Ramos (cell line): ENCODE data around the gene RNF113B.

ENCODE experiments used
- in situ Hi-C: fragments of 300-500 bp; cut with MboI; formaldehyde crosslinking; loops from one replicate; pipeline ENCODE4 v1.14.3; 2022; ENCODE audit warnings: low sequenced_read_pairs; ENCODE audit not compliant: unreplicated experiment

Gene RNF113B

DNA sequence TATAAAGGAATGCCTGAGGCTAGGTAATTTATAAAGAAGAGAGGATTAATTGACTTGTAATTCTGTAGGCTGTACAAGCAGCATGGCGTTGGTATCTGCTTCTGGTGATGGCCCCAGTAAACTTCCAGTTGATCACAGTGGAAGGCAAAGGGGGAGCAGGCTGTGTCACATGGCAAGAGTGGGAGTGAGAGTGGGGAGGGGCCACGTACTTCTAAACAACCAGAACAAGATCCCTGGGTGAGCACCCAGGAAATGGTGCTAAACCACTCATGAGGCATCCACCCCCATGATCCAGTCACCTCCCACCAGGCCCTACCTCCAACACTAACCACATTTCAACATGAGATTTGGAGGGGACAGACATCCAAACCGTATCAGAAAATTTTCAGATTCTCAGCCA, 3.0 kb upstream of the RNF113B start:
- in situ Hi-C loops = no loop called here

DNA sequence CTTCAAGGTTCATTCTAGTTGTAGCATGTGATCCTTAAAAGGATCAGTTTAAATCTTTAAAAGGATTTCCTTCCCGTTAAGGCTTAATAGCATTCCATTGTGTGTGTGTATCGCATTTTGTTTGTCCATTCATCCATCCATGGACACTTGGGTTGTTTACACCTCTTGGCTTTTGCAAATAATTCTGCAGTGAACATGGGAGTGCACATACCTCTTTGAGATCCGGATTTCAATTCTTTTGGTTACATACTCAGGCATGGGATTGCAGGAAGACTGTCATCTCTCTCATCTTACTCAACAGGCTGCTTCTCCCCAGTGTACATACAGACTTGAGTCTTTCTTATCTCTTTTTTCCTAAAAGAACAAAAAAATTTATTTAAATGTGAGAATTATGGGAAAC, 1.2 kb downstream of the RNF113B start:
- in situ Hi-C loops = no loop called here

DNA sequence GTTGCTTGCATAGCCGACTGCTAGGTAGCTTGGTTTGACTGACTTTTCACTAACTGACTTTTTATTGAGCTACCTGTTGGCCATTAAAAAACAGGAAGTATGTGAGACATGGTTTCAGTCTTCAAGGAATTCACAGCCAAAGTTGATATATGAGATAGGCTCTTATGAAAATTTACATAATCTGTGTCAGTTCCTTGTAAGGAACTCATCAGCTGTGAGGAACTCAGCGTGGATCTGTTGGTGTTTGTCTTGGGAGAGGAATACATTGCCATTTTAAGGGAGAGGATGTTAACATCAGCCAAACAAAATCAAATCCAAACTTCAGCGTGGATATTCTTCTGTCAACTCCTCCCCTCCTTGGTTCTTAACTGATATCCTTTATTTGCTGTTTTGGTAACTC, 2.0 kb downstream of the RNF113B start:
- in situ Hi-C loops = no loop called here

DNA sequence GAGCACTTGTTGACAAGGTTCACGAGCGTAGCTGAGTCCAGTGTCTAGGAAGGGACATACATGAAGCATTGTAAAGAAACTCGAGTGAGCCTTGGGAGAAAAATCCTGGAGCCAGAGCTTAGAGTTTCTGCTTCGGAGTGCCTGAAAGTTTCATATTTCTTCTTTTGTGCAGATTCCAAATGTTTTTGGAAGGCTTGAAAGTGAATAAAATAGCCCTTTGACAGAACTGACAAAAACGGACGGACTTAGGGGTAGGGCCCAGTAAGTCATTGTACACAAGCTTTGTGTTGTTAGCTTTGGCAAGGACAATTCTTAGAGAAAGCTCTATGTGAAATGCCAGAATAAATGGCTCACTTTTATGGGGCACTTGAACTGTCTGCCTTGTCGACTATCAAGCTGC, 2.8 kb downstream of the RNF113B start:
- in situ Hi-C loops = no loop called here

DNA sequence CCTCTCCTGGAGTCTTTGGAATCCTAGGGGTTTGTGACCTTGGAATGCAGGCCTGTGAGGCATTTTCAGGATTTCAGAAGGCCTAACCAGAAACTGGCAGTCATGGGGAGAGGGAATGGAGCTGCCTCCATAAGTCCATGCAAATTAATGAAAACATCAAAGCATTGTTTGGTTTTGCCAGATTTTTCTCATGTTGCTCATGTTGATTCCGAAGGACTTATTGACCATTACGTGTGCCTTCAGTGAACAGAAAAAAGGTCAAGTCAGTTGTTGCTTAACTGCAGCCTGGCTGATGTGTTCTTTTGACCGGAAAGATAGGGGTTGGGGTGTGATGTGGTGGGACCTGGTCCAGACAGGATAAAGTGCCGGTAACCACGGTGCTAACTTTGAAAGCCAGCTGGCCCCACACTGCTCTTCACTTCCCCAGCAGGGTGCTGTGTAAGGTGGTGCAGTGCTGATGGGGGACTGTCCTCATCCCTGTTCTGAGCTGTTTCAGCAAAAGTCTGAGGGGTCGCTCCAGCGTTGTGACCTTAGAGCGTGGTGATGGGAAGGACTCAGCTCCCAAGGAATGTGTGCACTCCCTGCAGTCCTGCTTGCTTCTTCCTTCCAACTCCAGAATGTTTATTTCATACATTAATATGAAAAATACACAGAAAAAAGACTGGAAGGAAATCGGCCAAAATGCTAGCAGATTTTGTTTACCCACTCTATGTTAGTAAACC, 3.5 kb downstream of the RNF113B start:
- in situ Hi-C loops = no loop called here

DNA sequence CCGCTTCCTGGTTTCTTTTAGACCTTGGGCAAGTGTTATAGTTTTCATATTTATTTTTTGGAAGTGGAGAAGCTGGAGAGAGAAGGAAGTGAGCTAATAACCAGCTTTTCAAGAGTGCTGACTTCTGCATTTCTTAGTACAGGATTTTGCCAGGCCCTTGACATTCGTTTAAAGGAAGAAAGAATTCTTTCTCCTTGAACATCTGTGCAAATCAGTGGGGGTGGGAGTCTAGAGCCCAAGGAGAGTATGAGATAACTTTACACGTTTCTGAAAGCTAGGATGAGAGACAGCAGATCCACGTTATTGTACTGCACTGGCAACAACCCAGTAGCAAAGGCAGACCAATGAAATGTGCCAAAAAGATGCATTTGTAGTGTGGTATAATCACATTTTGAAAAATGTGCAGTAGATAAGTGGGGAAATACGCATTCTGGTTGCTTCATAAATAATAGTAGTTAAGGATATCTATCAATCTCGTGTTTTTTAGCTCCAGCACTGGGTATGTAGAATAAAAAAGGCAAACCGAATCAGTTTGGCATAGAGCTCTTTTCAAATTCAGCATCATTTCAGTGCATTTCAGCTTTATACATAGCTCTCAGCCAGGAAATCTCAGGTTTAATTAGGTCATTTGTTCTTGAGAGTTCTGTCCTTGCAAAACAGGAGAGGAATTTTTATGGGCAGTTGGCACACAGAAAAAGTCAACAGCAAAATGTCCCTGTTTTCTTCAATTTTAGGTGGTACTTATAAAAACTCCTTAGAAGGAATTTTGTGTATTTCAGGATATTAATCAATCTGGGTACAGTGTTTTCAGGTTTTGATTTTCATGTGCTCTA, 4.3 kb downstream of the RNF113B start:
- in situ Hi-C loops = no loop called here

DNA sequence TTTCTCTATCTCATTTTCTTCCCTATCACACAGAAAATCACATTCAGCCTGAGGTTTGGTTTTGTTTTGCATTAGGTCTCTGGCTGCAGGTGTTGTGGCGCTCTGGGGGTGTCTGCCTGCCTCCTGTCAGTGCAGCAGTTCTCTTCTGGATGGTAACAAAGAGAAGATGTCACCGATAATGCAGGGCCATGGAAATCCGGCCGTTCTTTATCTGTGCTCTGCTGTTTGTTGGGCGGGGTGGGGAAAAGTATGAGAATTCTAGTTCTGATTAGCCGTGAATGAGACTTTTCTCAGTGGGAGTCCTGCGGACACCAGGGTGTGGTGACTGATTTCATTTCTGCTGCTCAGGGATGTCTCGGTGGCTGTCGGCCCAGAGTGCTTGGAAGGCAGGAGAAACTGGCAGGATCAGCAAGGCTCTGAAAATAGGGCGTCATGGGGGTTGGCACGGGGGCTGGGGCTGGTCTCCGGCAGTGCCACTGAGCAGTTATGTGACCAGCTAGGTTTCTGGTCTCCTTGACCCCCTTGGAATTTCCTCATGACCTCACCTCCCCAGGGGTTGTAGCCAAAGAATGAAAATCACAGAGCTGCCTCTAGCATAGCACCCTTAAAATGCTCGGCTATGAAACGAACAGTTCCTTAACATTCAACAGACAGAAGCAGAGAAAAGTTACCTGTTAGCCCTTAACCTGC, 5.0 kb downstream of the RNF113B start:
- in situ Hi-C loops = no loop called here

DNA sequence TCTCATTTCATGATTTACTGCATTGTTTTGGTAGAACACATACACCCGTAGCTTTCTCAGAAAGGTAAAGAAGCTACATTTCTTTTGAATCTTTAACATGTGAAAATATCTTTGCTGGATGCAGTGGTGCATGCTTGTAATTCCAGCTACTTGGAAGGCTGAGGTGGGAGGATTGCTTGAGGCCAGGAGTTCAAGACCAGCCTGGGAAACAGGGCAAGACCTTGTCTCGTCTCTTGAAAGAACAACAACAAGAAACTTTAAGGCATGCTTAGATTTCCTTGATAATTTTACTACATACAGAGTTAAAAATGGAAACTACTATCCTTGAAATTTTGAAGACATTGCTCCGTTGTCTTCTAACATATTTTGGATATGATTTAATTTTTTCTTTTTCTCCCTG, 7.7 kb downstream of the RNF113B start:
- in situ Hi-C loops = no loop called here

DNA sequence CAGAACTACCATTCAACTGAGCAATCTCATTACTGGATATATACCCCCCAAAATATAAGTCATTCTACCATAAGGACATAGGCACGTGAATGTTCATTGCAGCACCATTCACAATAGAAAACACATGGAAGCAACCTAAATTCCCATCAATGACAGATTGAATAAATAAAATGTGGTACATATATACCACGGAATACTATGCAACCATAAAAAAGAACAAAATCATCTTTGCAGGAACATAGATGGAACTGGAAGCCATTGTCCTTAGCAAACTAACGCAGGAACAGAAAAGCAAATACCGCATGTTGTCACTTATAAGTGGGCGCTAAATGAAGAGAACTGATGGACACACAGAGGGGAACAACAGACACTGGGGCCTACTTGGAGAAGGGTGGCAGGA, 14.1 kb downstream of the RNF113B start:
- in situ Hi-C loops = no loop called here

GRCh38 chr13:98158172-98158899, 18.7 kb downstream of the RNF113B start:
- in situ Hi-C loops = no loop called here

DNA sequence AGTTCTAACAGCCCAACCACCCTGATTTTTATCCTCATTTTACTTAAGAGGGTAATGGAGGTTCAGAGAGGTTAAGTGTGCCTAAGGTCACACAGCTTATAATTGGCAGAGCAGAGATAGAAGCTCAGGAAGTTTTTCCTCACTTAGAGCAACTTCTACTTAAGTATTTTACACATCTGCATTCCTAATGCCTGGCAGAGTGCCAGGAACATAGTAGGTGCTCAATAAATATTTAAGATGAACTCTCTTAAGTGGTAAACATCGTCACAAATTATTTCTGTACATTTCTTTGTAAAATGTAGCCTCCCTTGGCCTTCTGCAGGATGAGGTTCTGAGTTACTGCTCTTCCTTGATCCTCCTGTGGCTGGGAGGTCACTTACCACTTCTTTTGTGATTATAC, 19.5 kb downstream of the RNF113B start:
- in situ Hi-C loops = no loop called here

- in situ Hi-C loops = no loop called here
Observed at GRCh38 chr13:98157188-98157587, 19.9 kb downstream of the RNF113B start.

DNA sequence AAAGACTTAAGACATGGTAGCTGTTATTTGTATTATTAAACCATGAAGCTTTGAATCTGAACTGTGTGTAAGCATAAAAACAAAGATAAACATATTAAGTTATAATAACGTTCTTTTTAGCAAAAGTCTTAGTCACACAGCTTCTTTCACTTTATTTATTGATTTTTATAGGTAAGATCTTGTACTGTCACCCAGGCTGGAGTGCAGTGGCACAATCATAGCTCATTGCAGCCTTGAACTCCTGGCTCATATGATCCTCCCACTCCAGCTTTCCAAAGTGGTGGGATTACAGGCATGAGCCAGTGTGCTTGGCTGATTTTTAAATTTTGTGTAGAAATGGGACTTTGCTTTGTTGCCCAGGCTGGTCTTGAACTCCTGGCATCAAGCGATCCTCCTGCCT, 20.8 kb downstream of the RNF113B start:
- in situ Hi-C loops = no loop called here

- in situ Hi-C loops = no loop called here
Observed at GRCh38 chr13:98155475-98156109, 21.5 kb downstream of the RNF113B start.

DNA sequence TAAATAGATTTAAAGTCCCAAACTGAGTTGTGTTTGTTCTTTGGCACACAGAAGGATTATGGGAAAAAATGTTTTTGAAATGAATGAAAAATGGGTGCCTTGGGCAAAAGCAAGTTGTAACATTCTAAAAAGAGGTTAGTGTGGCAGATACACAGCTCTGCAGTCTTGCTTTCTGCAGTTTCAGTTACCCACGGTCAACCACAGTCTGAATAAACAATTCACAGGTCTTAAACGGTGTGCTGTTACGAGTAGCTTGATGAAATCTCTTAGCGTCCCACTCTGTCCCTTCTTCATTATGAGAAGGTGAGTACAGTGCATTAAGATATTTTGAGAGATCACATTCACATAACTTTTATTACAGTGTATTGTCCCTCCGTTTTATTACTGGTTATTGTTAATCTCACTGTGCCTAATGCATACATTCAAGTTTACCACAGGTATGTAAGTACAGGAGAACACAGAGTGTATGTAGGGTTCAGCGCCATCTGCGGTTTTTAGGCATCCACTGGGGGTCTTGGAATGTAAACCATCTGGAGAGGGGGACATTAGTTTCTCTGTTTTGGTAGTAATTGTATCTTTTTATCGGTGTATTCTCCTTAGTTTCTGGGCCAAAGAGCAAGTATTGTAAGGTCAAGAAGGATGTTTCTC, 26.1 kb downstream of the RNF113B start:
- in situ Hi-C loops = no loop called here

DNA sequence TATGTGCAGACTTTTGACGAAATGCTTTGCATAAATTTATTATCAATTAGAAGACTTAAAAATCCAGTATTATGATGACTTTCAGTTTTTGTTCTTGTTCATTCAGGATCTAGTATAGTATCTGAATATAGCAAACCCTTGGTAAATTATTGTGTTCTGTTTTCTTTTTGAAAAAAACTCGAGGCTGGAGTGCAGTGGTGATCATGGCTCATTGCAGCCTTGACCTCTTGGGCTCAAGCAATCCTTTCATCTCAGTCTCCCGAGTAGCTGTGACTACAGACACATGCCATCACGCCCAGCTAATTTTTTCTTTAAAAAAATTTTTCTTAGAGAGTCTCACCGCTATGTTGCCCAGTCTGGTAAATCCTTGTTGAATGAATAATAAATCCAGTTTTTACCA, 29.5 kb downstream of the RNF113B start:
- in situ Hi-C loops = no loop called here

DNA sequence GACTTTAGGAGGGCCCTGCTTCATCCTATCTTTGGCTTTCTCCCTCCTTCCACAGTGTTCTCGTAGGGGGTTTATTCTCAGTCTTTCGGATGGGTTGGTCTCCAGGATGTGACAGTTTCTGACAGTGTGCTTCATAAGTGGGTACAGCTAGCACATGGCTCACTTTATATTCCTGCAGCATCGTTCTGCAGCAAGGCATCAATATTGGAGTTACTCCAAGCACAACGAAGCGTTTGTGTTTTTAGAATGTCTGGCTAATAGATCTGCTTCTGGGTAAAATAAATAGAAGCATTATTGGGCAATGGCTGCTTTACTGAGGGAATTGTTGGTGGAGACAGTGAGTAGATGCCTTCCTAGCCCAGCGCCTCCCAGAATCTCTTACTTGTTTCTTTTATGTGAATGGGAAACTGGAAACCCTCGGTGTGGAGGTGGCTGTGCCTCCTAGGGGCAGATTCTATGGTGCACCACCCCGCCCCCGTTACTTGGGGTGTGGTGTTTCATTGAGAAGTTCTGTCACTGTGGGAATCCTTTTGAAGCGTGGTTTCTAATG, 32.2 kb downstream of the RNF113B start:
- in situ Hi-C loops = no loop called here

GRCh38 chr13:98144027-98144741, 32.9 kb downstream of the RNF113B start:
- in situ Hi-C loops = no loop called here

DNA sequence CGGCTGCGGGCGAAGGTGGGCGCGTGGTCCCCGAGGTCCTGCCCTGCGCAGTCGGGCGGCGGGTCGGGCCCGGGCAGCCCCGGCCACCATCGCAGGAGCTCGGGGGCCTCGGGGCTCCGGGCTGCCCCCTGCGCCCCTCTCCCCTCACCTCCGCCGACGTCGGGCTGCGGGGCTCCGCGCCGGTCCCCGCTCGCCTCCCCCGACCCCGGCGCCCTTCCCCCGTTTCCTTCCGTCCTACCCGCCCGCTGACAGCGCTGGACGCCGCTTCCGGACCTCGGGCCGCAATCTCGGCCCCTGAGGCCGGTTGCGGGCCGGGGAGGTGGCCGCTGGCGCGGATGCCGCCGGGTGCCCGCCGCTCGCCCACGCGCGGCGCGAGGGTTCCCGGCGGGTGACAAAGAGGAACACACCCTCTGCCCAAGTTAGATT, 33.5 kb downstream of the RNF113B start:
- in situ Hi-C loops = no loop called here
